Measurements from ENCODE around the gene ZNF160.
A peak's percentile ranks its signal among the peaks of the same experiment; 100 is the strongest.
"Not testable (repeated sequence)": the region's sequence is repeated elsewhere in the genome, so short reads cannot be mapped to it uniquely, and the experiment has no call there.

Gene ZNF160

GRCh38 chr19:53091413-53092254 is 11.6 kb downstream of the ZNF160 start:
- DNase-seq, result no peak

- DNase-seq, result no peak
Measured at GRCh38 chr19:53088091-53088490, 15.1 kb downstream of the ZNF160 start.

GRCh38 chr19:53086949-53087348 is 16.3 kb downstream of the ZNF160 start:
- no peak for DNase-seq

DNA sequence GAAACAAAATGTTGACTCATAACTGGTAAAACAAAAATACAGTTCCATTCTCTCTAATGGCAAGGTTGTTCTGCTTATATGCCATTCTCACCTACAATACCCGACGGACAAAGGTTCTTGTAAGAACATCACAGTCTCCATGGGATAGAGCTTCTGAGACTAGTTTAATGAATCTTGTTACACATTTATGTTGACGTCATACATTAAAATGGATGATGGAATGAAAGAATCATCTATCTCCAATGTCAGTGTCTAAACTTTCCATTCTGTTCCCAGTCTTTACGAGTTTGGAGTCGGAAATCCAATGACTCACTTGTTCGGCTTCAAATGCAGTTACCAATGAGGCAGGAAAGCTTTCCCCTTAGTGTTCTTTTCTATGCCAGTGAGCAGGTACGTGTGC is 17.7 kb downstream of the ZNF160 start:
- no peak for DNase-seq

- no peak for DNase-seq
Measured at GRCh38 chr19:53082929-53083328, 20.3 kb downstream of the ZNF160 start.

DNA sequence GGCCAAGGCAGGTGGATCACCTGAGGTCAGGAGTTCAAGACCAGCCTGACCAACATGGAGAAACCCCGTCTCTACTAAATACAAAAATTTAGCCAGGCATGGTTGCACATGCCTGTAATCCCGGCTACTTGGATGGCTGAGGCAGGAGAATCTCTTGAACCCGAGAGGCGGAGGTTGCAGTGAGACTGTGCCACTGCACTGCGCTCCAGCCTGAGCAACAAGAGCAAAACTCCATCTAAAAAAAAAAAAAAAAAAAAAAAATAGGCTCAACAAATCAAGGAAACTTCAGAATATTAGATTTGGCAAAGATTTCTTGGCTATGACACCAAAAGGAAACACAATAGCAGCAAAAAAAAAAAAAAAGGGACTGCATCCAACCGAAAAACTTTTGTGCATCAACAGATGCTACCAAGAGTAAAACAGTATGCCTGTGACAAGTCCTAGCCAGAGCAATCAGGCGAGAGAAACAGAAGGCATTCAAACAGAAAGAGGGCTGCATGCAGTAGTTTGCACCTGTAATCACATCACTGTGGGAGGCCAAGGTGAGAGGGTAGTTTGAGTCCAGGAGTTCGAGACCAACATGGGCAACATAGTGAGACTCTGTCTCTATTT is 23.8 kb downstream of the ZNF160 start:
- no peak for DNase-seq

GRCh38 chr19:53078668-53079067 is 24.6 kb downstream of the ZNF160 start:
- DNase-seq, result no peak

DNA sequence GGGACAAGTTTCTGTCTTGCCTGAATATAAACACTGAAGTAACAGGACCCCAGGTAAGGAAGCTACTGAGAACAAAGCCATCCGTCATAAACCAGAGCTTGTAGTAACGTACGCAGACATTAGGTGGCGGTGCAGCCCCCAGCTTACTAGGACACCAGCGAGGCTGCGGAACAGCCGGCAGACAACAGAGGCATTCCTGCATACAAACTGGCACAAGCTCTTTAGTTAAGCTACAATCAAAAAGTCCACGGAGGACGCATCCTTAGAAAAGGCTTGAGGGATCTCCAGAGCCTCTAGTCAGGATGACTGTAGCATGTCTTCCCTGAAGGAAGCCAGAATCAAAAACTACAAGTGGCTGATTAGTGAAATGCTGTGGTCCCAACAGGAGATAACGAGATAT is 26.2 kb downstream of the ZNF160 start:
- no peak for DNase-seq

GRCh38 chr19:53068834-53069233 is 34.4 kb downstream of the ZNF160 start:
- DNase-seq, result no peak

DNA sequence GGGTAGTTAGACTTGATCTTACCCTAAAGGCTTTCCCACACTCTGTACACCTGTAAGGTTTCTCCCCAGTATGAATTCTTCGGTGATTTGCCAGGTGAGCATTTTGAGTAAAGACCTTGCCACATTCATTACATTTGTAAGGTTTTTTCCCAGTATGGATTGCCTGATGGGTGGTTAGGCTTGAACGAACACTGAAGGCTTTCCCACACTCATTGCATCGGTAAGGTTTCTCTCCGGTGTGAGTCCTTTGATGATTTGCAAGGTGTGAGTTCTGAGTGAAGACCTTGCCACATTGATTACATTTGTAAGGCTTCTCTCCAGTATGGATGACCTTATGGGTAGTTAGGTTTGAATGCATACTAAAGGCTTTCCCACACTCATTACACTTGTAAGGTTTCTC is 35.0 kb downstream of the ZNF160 start:
- DNase-seq, result no peak

DNA sequence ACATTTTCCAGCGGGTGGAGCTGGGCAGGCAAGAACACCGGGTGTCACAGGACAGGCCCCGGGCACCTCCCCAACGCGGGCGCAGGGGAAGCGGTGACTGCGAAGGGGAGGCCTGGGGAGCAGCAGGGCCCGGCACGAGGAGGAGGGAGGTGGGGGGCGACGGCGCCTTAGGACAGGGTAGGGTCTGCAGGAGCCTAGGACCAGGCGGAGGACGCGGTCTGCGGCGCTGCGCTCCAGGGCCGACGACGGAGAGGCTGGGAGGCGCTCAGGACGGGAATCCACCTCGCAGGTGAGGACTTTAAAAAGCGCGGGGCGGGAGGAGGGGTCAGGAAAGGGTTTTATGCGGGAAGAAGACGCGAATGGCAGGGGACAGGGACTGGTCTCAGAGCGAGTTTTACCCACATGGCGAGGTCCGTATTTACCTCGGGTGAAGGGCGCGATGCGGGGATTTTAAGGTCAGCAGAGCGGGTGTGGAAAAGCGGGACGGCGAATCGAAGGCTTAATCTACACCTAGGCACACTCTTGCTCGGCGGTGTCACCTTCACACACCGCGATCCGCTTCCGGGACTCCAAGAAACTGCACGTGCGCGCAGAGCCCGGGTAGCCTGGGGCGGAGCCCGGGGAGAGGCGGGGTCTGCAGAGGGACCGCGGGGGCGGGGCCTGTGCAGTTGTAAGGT is 45.2 kb downstream of the ZNF160 start:
- DNase-seq, result no peak

- no peak for DNase-seq
Measured at GRCh38 chr19:53055117-53055516, 48.1 kb downstream of the ZNF160 start.

GRCh38 chr19:53047379-53047778 is 55.8 kb downstream of the ZNF160 start:
- no peak for DNase-seq

DNA sequence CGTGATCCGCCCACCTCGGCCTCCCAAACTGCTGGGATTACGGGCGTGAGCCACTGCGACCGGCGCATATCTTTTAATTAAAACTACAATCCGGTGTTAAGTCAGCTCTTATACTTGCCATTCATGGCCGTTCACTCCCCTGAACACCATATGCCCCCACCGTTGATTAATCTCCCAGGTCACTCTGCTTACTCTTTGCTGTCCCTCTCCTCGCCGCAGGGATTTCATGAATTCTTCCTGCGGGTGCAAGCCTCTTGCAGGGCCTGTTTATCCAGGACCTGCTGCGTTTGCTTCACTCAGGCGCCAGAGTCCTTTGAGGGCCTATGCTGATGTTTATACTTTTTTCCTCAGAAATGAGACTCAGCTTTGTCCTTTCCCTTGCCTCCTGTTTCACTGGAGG is 57.7 kb downstream of the ZNF160 start:
- DNase-seq, result no peak

DNA sequence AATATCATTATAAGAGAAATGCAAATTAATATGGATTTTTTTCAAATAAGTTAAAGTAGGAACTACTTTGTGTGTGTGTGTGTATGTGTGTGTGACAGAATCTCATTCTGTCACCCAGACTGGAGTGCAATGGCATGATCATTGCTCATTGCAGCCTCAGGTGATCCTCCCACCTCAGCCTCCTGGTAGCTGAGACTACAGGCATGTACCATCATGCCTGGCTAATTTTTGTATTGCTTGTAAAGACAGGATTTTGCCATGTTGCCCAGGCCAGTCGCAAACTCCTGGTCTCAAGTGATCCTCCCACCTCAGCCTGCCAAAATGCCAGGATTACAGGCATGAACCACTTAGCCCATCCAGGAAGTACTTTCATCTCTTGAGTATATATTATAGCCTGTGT is 61.9 kb downstream of the ZNF160 start:
- no peak for DNase-seq

- peak; percentile 18 for DNase-seq
Measured at GRCh38 chr19:53037101-53038097, 65.8 kb downstream of the ZNF160 start.

GRCh38 chr19:53034948-53035675 is 68.1 kb downstream of the ZNF160 start:
- no peak for DNase-seq

GRCh38 chr19:53034054-53034453 is 69.2 kb downstream of the ZNF160 start:
- no peak for DNase-seq

- not testable (repeated sequence) for DNase-seq
Measured at GRCh38 chr19:53028306-53028705, 74.9 kb downstream of the ZNF160 start.

GRCh38 chr19:53019684-53020083 is 83.5 kb downstream of the ZNF160 start:
- DNase-seq, result no peak

All from activated T-cell treated with anti-CD3 and anti-CD28 coated beads, Interleukin-2, amount 50 U/mL, for 1 hour (primary cell).